HG03457 (cell line): Measurements from ENCODE around the gene POLR1D.
"Not testable (repeated sequence)": the region's sequence is repeated elsewhere in the genome, so short reads cannot be mapped to it uniquely, and the experiment has no call there.

Experiments used
- ATAC-seq: cut with Tn5 transposase; IDR thresholded peaks from one replicate; pipeline ENCODE4 v1.9.1; 2021; ENCODE audit warnings: moderate number of reproducible peaks; ENCODE audit not compliant: unreplicated experiment

Gene POLR1D

DNA sequence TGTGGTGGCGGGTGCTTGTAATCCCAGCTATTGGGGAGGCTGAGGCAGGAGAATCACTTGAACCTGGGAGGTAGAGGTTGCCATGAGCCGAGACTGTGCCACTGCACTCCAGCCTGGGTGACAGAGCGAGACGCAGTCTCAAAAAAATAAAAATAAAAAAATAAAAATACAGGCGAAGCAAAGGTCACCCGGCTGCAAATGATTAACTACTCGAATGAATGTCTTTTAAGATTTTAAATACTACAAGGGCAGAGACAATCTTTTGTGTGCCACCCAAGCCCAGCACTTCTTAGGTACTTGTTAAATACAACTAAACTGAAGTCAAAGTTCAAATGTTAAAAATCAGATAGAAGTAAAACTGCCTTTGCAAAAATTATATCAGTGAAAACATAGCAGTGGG, 8.1 kb upstream of the POLR1D start:
- no peak for ATAC-seq

GRCh38 chr13:27617881-27618321, 3.8 kb upstream of the POLR1D start:
- no peak for ATAC-seq

DNA sequence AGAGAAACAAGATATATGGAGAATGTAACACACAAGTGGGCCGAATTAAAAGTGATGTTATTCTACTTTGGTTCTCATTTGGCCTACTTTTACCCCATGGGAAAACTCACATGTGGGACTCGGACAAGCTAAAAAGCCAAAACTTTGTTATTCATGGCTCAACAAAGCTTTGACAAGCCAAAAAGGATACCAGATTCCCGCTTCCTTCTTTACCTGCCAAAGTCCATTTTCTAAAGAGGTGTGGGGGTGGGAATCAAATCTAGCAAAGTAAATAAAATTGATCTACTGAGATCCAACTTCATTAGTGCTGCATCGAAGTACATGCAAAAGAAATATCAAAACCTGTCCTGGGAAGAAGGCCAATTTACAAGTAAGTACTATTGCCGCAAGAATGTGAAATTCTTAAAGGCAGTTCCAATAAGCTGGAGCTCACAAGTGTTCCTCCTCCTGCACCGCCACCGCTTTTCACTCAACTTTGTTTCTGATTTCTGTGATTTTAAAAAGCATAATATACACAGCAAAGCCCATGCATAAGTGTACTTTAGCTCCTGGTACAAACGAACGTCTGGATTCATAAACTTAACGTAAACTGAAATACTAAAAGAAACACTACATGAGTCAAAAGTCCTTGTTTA, 2.5 kb upstream of the POLR1D start:
- no peak for ATAC-seq

DNA sequence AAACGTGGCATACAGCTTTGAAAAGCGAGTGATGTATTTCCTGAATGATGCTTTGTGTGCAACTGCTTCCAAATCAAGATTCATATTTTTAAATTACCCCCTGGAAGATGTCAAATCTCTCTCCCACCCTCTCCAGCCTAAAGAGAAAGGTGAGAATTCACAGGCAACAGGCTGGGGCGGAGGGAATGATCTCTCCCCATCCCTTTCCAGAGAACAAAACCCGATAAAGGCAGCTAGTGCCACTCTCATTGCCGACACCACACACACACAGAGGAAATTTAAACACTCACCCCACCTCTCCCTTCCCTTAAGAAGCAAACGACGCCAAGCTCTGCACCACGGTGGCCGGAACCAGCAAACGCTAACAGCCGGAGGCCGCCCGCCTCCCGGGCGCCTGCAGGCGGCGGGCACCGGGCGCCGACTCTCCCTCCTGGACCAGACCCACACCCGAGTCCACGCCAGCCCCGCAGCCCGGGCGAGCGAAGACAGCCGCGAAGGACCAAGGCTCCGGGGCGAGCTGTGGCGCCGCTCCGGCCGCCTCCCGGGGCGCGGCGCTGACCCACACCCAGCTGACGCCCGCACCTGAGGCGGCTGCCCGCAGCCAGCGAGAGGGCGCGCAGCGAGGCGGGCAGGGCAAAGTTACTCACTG, 1.8 kb upstream of the POLR1D start:
- peak; percentile 32 for ATAC-seq

- ATAC-seq, result peak; percentile 82
Measured at GRCh38 chr13:27620377-27621115, 1.1 kb upstream of the POLR1D start, which contains the start of gene LNX2. Gene LNX2 (minus strand): TSS chr13:27620529. CDS start chr13:27581703, 38,826 bp downstream.

DNA sequence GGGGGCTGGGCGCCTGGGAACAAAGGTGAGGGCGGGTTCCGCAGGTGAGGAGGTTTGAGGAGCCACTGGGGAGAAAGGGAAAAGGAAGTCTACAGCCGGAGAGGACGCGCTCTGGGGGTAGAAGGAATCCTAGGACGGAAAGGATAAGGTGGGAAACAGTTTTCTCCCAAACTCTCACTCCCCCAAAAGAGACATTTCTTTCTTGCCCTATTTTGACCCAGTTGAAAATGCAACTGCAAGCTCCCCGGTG, 651 bp upstream of the POLR1D start:
- ATAC-seq, result no peak

- ATAC-seq, result peak; percentile 0
Measured at GRCh38 chr13:27622102-27622820, 569 bp downstream of the POLR1D start.

DNA sequence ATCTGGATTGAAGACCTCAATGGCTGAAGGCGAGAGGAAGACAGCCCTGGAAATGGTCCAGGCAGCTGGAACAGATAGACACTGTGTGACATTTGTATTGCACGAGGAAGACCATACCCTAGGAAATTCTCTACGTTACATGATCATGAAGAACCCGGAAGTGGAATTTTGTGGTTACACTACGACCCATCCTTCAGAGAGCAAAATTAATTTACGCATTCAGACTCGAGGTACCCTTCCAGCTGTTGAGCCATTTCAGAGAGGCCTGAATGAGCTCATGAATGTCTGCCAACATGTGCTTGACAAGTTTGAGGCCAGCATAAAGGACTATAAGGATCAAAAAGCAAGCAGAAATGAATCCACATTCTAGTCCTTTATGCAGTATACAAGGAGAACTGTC, 1.2 kb downstream of the POLR1D start:
- ATAC-seq, result no peak

GRCh38 chr13:27624071-27624470, 2.4 kb downstream of the POLR1D start:
- no peak for ATAC-seq

DNA sequence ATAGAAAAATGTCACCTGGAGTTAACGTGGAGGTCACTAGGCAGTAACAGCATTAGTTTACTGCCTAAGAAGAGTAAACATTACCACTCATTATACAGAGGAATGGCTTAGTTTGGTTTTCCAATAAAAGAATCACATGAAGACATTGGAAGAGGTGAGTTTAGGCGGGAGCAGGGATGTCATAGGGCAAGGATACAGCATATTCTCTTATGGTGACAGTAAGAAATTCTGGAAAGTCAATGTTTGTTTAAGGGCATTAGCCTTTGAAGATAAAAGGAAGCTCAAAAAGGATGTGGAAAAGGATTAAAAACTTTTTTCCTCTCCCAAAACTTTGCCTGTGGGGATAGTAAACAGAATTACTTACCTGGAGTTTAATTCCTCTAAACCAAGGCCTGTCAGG, 4.1 kb downstream of the POLR1D start:
- ATAC-seq, result no peak

- no peak for ATAC-seq
Measured at GRCh38 chr13:27627380-27627779, 5.7 kb downstream of the POLR1D start.

GRCh38 chr13:27628081-27628480, 6.4 kb downstream of the POLR1D start:
- ATAC-seq, result no peak

GRCh38 chr13:27628766-27629165, 7.1 kb downstream of the POLR1D start:
- ATAC-seq, result not testable (repeated sequence)

GRCh38 chr13:27631156-27631555, 9.5 kb downstream of the POLR1D start:
- no peak for ATAC-seq

GRCh38 chr13:27631665-27632064, 10.0 kb downstream of the POLR1D start:
- no peak for ATAC-seq

DNA sequence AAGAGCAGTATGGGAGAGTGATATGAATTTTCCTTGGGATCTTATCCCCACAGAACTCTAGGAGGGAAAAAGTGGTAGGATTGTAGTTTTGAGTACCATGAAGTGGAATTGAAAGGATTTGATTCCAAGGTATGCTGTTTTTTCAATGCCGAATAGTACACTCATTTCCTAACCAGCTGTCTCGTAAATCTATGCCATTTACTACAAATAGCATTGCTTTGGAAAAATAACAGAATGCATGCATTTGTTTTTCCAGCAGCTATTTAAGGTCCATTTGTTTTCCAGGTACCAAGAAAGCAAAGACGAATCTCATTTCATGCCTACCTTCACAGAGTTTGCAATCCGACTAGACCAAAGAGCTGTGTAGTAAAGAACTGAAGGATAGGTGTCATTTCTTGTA, 10.5 kb downstream of the POLR1D start:
- no peak for ATAC-seq

GRCh38 chr13:27632648-27633047, 11.0 kb downstream of the POLR1D start:
- ATAC-seq, result no peak

DNA sequence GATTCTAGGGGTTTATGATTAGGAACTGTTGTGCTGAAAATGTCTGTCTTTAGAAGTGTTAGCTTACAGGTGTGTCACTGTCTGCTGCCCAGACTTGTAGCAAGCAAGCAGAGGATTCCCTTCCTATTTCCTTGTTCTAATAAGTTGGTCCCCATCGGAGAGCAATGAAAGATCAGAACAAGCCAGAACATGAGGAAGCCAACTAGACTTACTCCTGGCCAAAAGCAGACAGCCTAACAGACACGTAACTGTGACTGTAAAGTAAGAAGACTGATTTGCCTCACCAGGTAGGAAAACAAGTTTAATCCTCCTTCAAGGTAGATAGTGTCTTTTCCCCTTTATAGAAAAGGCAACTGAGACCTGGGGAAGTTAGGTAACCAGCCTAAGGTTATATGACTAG, 12.5 kb downstream of the POLR1D start:
- ATAC-seq, result no peak

GRCh38 chr13:27634791-27635190, 13.1 kb downstream of the POLR1D start:
- ATAC-seq, result no peak

DNA sequence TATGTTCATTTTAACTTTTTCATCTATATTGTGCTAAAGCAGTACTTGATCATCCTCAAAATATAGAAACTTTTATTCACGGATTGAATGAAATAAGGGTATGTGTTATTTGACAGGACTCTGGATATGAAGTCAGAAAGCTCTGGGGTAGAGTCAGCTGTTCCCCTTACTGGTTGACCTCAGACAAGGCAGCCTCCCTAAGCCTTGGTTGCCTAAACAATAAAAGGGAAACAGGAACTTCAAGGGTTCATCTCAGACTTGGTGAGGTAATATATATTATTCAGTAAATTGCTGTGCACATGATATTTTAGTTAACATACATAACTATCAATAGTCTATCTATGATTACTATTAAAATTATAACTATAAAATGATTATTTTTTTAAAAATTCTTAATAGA, 13.6 kb downstream of the POLR1D start:
- ATAC-seq, result no peak

- ATAC-seq, result no peak
Measured at GRCh38 chr13:27636589-27637288, 15.0 kb downstream of the POLR1D start.
